ENCODE measurements around the gene TCTA.

DNA sequence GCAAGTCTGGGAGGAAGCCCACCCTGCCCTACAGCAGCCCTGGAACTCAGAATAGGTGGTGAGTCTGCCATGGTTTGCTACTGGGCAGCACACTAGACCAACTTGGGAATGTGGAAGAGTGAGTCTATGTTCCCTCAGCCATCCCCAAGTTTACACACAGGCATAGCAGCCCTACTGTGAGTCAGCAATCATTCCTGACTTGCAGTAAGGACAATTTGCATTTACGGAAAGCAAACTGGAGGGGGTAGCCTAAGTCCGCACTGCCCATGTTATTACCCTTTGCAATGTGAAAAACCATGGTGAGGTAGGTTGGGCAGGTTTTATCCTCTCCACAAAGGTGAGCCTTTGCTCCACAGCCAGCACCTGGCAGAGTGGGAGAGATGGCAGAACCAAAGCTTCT, 4.6 kb downstream of the TCTA start:
- no peak for TF ChIP-seq CTCF (conservative IDR thresholded peaks at IDR 0.05)
- no peak for TF ChIP-seq ZFX (IDR thresholded peaks at IDR 0.05)
